Epithelial cell of prostate (primary cell): ENCODE measurements around the gene GJD3.

Source experiments
- DNase-seq: peaks from one replicate; pipeline ENCODE4 v3.0.0-alpha.2; 2011; ENCODE audit warnings: low read depth, low spot score
- H3K27ac ChIP-seq: fragments of 450-650 bp; 2 replicates; pipeline ENCODE4 v1.5.1; 2017; ENCODE audit warnings: mild to moderate bottlenecking

Gene GJD3

GRCh38 chr17:40326832-40327199, 37.7 kb downstream of the GJD3 start:
- DNase-seq, result no peak
- H3K27ac ChIP-seq, result no peak overlapping the region

- DNase-seq, result no peak
- H3K27ac ChIP-seq, result no peak overlapping the region
Observed at GRCh38 chr17:40326014-40326831, 38.3 kb downstream of the GJD3 start.

GRCh38 chr17:40325156-40326013, 39.2 kb downstream of the GJD3 start:
- DNase-seq, result no peak
- H3K27ac ChIP-seq, result no peak overlapping the region

- no peak for DNase-seq
- H3K27ac ChIP-seq, result peak overlapping the region; percentile 45
Observed at GRCh38 chr17:40323391-40324381, 40.9 kb downstream of the GJD3 start.

GRCh38 chr17:40322358-40323315, 41.9 kb downstream of the GJD3 start:
- peak overlapping the region; percentile 45 for H3K27ac ChIP-seq
- no peak for DNase-seq

GRCh38 chr17:40321961-40322357, 42.6 kb downstream of the GJD3 start:
- no peak for DNase-seq

GRCh38 chr17:40321524-40321929, 43.0 kb downstream of the GJD3 start:
- no peak overlapping the region for H3K27ac ChIP-seq
- no peak for DNase-seq

More at GRCh38 chr17:40321961-40322357, 42.6 kb downstream of the GJD3 start:
- H3K27ac ChIP-seq, result peak overlapping the region; percentile 45

- no peak for DNase-seq
- H3K27ac ChIP-seq, result no peak overlapping the region
Observed at GRCh38 chr17:40320756-40321523, 43.6 kb downstream of the GJD3 start.

GRCh38 chr17:40319651-40320540, 44.6 kb downstream of the GJD3 start:
- no peak overlapping the region for H3K27ac ChIP-seq
- DNase-seq, result no peak

- DNase-seq, result no peak
- H3K27ac ChIP-seq, result peak overlapping the region; percentile 91
Observed at GRCh38 chr17:40318830-40319391, 45.6 kb downstream of the GJD3 start.

GRCh38 chr17:40317880-40318829, 46.4 kb downstream of the GJD3 start:
- peak overlapping the region; percentile 91 for H3K27ac ChIP-seq
- DNase-seq, result peak; percentile 77

GRCh38 chr17:40317345-40317873, 47.1 kb downstream of the GJD3 start:
- peak overlapping the region; percentile 91 for H3K27ac ChIP-seq
- no peak for DNase-seq

GRCh38 chr17:40316571-40317344, 47.8 kb downstream of the GJD3 start:
- no peak for DNase-seq
- H3K27ac ChIP-seq, result peak overlapping the region; percentile 91

GRCh38 chr17:40315678-40316570, 48.6 kb downstream of the GJD3 start:
- DNase-seq, result no peak
- peak overlapping the region; percentile 91 for H3K27ac ChIP-seq
